DOHH2 (cell line): ENCODE measurements around the gene LRMDA.

Experiments
- H3F3A ChIP-seq: fragments of 200-600 bp; sonication (generic), shearing (Covaris generic); 2 replicates; pipeline ENCODE4 v1.6.0; 2016; ENCODE audit warnings: antibody characterized with exemption, mild to moderate bottlenecking; ENCODE audit not compliant: control insufficient read depth, insufficient read depth
- H3K27ac ChIP-seq: fragments of 200-600 bp; sonication (generic); 2 replicates; pipeline ENCODE4 v1.5.1; 2014; ENCODE audit warnings: low read depth, mild to moderate bottlenecking, low read length, moderate library complexity
- H3K27me3 ChIP-seq: fragments of 200-600 bp; sonication (generic); 2 replicates; pipeline ENCODE4 v1.6.1; 2014; ENCODE audit warnings: mild to moderate bottlenecking, low read length, mixed read lengths; ENCODE audit not compliant: control insufficient read depth
- H3K36me3 ChIP-seq: fragments of 200-600 bp; sonication (generic); 2 replicates; pipeline ENCODE4 v1.6.1; 2014; ENCODE audit warnings: mild to moderate bottlenecking, low read length, moderate library complexity, mixed read lengths; ENCODE audit not compliant: control insufficient read depth
- H3K4me1 ChIP-seq: fragments of 200-600 bp; sonication (generic); 2 replicates; pipeline ENCODE4 v1.6.1; 2014; ENCODE audit warnings: mild to moderate bottlenecking, low read length, mixed read lengths; ENCODE audit not compliant: control insufficient read depth
- H3K4me2 ChIP-seq: fragments of 200-600 bp; sonication (generic); 2 replicates; pipeline ENCODE4 v1.6.0; 2014; ENCODE audit warnings: mild to moderate bottlenecking, low read length, moderate library complexity
- H3K4me3 ChIP-seq: fragments of 200-600 bp; sonication (generic); 2 replicates; pipeline ENCODE4 v1.5.1; 2014; ENCODE audit warnings: mild to moderate bottlenecking, low read length, mixed read lengths
- H3K79me2 ChIP-seq: fragments of 200-600 bp; sonication (generic); 2 replicates; pipeline ENCODE4 v1.6.1; 2014; ENCODE audit warnings: mild to moderate bottlenecking, low read length, mixed read lengths; ENCODE audit not compliant: control insufficient read depth
- H3K9me2 ChIP-seq: fragments of 200-600 bp; sonication (generic); replicated peaks from 2 replicates; pipeline ENCODE4 v1.6.1; 2014; ENCODE audit warnings: mild to moderate bottlenecking, low read length, mixed read lengths; ENCODE audit not compliant: control insufficient read depth
- H3K9me3 ChIP-seq: fragments of 200-600 bp; sonication (generic); 2 replicates; pipeline ENCODE4 v1.6.1; 2014; ENCODE audit warnings: antibody characterized with exemption, low read length, mixed read lengths; ENCODE audit not compliant: control insufficient read depth, insufficient read depth
- H4K20me1 ChIP-seq: fragments of 200-600 bp; sonication (generic); 2 replicates; pipeline ENCODE4 v1.6.0; 2014; ENCODE audit warnings: low read depth, mild to moderate bottlenecking, antibody characterized with exemption, low read length, moderate library complexity; ENCODE audit not compliant: control insufficient read depth, insufficient read depth
- CTCF ChIP-seq: fragments of 200-600 bp; sonication (generic); IDR thresholded peaks from one replicate; pipeline ENCODE4 v1.5.1; 2014; ENCODE audit warnings: antibody characterized with exemption, mild to moderate bottlenecking, low read depth, low read length; ENCODE audit not compliant: poor library complexity, severe bottlenecking
- EZH2phosphoT487 ChIP-seq: fragments of 200-600 bp; sonication (generic); IDR thresholded peaks from 2 replicates; pipeline ENCODE4 v1.6.1; 2017; ENCODE audit warnings: borderline replicate concordance, mild to moderate bottlenecking, antibody characterized with exemption, low read length, moderate library complexity, mixed read lengths

LRMDA gene

GRCh38 chr10:76278811-76279460 is 847.5 kb downstream of the LRMDA start:
- H3K79me2 ChIP-seq = no peaks in the 10 kb centered on the region
- no peaks in the 10 kb centered on the region for H3K9me3 ChIP-seq
- no peaks in the 10 kb centered on the region for H3K9me2 ChIP-seq

GRCh38 chr10:76281659-76282058 is 850.2 kb downstream of the LRMDA start:
- no peak overlapping the region for H3K27ac ChIP-seq
- no peaks in the 10 kb centered on the region for H4K20me1 ChIP-seq
- H3K9me3 ChIP-seq = no peaks in the 10 kb centered on the region
- TF ChIP-seq EZH2phosphoT487 = no peak
- TF ChIP-seq CTCF = no peak
- no peaks in the 10 kb centered on the region for H3K4me1 ChIP-seq
- no peak overlapping the region for H3K4me3 ChIP-seq
- no peak overlapping the region for H3K4me2 ChIP-seq
- no peaks in the 10 kb centered on the region for H3K36me3 ChIP-seq
- no peaks in the 10 kb centered on the region for H3K27me3 ChIP-seq
- H3K79me2 ChIP-seq = no peaks in the 10 kb centered on the region
- no peaks in the 10 kb centered on the region for H3F3A ChIP-seq
- no peaks in the 10 kb centered on the region for H3K9me2 ChIP-seq

More at GRCh38 chr10:76278811-76279460, 847.5 kb downstream of the LRMDA start:
- H3K4me3 ChIP-seq = no peak overlapping the region
- H3K4me2 ChIP-seq = no peak overlapping the region
- H3K36me3 ChIP-seq = no peaks in the 10 kb centered on the region
- H3K27me3 ChIP-seq = no peaks in the 10 kb centered on the region
- H3K27ac ChIP-seq = no peak overlapping the region
- no peaks in the 10 kb centered on the region for H3F3A ChIP-seq
- H4K20me1 ChIP-seq = no peaks in the 10 kb centered on the region
- no peaks in the 10 kb centered on the region for H3K4me1 ChIP-seq
- TF ChIP-seq CTCF (no peak), EZH2phosphoT487 (no peak)

DNA sequence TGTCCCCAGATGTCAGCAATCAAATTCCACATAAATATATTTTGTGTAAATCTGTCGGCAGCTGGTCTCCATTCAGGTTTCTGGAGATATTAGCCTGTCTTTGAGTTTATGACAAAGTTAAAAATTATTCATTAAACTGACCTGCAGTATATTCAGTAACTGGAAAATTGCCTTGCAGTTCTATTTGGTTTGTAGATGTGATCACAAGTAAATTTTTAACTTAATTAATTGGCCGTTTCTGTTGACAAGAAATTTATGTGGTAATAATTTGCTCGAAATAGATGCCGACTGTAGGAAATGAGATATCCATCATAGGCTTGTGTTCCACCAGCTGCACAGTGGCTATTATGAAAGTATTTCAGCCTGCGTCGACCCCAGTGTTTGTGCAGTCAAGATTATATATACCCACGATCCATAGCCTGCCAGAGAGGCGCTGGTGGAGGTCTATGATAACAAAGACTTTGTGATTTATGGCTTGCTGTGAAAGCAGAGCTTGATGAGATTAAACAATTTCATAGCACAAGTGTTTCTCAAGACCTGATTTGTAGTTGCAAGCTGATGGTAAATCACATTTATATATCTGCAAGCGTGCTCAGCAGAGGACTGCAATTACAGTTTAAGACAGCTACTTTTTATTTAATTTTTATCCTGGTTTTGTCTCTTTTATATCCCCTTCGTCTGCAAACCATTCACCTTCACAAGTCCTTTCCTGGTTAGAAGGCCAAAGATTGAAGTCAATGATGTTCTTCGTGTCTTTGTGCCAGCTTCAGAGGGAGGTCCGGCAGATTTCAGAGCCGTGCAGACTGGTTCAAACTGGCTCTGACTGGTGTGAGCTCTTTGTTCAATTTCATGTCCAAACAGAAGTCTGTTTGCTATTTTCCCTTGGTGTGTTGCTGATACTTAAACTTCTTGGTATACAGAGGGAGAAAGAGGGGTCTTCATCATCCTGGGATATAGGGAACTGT is 850.9 kb downstream of the LRMDA start:
- Histone ChIP-seq H3K36me3 (no peaks in the 10 kb centered on the region), H3K27ac (no peak overlapping the region), H3K9me3 (no peaks in the 10 kb centered on the region), H3K4me2 (no peak overlapping the region), H3F3A (no peaks in the 10 kb centered on the region), H3K4me3 (no peak overlapping the region), H3K4me1 (no peaks in the 10 kb centered on the region), H3K9me2 (no peaks in the 10 kb centered on the region), H3K79me2 (no peaks in the 10 kb centered on the region), H4K20me1 (no peaks in the 10 kb centered on the region), H3K27me3 (no peaks in the 10 kb centered on the region)
- TF ChIP-seq EZH2phosphoT487 (no peak), CTCF (no peak)
